ENCODE results near the gene MIA2.

DNA sequence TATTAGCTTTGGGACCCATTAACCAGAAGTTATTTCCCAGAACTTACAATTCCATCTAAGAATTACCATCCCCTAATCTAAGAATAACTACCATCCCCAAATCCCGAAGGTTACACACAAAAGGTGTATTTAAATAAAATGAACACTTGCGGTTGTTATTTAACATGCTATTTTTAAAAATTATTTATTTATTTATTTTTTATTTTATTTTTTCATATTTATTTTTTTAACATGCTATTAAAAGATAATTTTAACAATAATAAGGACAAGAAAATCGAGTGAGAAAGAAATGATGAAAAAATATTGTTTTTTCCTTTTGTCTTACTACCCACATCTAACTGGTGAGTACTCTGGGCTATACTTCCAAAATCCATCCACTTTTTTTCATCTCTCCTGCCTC is 192.2 kb downstream of the MIA2 start:
- TF ChIP-seq, protein P1, sequence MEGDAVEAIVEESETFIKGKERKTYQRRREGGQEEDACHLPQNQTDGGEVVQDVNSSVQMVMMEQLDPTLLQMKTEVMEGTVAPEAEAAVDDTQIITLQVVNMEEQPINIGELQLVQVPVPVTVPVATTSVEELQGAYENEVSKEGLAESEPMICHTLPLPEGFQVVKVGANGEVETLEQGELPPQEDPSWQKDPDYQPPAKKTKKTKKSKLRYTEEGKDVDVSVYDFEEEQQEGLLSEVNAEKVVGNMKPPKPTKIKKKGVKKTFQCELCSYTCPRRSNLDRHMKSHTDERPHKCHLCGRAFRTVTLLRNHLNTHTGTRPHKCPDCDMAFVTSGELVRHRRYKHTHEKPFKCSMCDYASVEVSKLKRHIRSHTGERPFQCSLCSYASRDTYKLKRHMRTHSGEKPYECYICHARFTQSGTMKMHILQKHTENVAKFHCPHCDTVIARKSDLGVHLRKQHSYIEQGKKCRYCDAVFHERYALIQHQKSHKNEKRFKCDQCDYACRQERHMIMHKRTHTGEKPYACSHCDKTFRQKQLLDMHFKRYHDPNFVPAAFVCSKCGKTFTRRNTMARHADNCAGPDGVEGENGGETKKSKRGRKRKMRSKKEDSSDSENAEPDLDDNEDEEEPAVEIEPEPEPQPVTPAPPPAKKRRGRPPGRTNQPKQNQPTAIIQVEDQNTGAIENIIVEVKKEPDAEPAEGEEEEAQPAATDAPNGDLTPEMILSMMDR (IDR thresholded peaks at IDR 0.05; ENCODE audit: low read depth, low read length, poor library complexity, severe bottlenecking): no peak
- no peak for TF ChIP-seq EZH2phosphoT487 (IDR thresholded peaks at IDR 0.05; ENCODE audit: borderline replicate concordance, low read length)
